ENCODE results near the gene ZNF280B.

- TF ChIP-seq SUZ12 (IDR thresholded peaks at IDR 0.05; ENCODE audit: extremely low read depth, insufficient read depth, insufficient read length) = no peak
- TF ChIP-seq ZNF274 (IDR thresholded peaks at IDR 0.05; ENCODE audit: low read depth, low read length) = no peak
Observed at GRCh38 chr22:22449819-22450218, 58.7 kb downstream of the ZNF280B start.
